ENCODE data around the gene DLGAP1. TPM values are rescaled to one million over a fixed set of nuclear protein-coding genes. Genes with fewer than 3 reads are reported as not detected.
"Not testable (repeated sequence)": the region's sequence is repeated elsewhere in the genome, so short reads cannot be mapped to it uniquely, and the experiment has no call there.

The DLGAP1 gene
- total RNA-seq, 1 donor from 2014 or later, result 0.86 TPM

DNA sequence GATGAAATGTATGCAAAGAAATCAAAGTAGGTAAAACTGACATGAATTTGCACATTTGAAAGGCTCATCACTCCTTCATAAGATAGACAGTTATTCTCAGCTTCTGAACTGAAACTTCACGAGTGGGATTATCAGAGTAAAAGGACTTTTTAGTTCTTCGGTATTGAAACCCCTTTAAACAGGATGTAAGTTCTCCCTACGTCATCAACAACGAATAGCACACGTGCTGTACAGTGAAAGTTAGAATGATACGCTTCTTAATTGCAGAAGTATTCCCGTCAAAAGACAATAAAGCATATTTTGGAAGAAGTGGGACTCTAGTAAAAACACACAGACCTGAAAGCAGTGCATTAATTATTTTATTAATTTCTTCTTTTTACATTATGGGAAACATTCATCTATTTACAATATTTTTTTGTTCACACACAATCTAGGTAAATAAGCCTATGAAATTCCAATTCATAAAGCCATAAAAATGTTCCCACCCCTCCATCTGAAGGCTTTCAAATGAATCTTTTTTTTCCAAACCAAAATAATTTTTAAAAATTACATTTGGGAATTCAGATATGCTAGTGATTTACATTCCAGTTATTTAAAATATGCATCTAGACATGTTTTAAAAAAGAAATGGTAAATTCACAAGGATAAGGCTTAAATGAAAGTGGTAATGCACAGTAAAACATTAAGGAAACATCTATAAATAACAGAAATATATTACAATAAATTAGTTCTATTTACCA, 959.2 kb downstream of the DLGAP1 start:
- intact Hi-C loops (cut with micrococcal nuclease), result no loop called here

GRCh38 chr18:3494569-3494968, 960.5 kb downstream of the DLGAP1 start:
- intact Hi-C loops (cut with micrococcal nuclease), result no loop called here

DNA sequence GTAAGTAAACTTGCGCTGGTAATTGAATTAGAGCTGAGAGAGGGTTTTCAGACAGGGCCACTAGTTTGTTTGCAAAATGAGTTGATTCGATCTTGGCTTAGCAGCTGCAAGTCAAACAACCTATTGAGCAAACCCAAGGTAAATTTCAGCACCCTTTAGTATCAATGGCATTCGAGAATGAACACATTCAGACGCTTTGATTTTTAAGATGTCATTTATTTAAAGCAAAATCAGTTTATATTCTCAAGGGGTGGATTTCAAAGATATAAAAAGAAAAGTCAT, 960.9 kb downstream of the DLGAP1 start:
- intact Hi-C loops (cut with micrococcal nuclease), result no loop called here

DNA sequence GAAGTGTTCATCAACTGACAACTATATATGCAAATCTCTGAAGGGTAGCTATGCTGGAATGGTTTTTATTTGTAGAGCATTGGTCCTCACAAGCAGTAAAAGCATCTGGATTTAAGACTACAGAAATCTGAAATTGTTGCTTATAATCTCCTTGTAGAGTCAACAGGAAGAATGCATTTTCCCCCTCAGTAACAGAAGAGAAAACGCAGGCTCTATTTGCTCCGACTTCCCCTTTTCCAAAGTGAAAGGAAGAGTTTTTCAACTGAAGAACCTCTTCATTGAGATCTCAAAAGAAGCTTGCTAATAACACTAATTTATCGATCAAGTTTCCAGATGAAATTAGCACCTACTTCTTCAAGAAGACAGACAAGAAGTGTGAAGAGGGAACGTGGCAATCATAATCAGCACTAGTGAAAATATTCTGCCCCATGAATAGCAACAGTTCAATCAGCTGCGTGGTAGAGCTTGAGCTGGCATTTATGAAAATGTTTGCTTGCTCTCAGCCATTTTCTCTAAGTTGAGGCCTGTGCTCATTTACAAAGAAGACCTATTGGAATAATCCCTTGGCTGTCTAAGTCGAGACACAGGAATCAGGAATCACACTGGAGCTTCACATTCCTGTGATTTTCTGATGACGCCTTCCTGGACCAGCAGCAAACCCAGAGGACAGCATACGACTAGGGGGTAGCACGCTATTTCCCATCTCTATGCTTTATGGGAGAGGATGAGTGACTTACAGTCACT, 961.4 kb downstream of the DLGAP1 start:
- intact Hi-C loops (cut with micrococcal nuclease), result no loop called here

- intact Hi-C loops (cut with micrococcal nuclease), result no loop called here
Measured at GRCh38 chr18:3492721-3493120, 962.4 kb downstream of the DLGAP1 start.

DNA sequence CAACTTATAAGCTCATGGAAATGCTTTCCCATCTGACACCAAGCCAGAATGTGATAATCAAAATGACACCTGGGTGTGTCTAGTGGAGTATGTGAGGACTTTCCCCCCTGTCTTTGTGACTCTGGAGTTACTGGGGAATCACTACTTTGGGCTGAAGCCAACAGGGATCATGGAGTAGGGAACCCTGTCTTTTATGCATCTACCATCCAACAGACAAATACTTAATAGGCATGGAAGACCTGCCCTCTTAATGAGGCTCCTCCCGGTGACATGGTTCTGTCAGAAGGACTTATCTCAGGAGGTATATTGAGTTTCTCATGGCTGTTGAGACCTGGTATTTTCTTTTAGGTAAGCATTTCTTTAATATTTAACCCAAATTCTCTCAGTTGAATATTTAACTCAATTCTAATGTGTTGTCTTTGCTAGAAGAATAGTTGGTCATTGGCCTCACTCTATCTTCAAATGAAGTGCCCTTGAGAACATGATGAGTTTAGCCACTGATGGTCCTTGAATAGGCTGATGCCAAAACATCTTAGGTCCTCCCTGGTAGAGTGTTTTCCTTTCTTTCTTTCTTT, 963.0 kb downstream of the DLGAP1 start:
- intact Hi-C loops (cut with micrococcal nuclease), result no loop called here

DNA sequence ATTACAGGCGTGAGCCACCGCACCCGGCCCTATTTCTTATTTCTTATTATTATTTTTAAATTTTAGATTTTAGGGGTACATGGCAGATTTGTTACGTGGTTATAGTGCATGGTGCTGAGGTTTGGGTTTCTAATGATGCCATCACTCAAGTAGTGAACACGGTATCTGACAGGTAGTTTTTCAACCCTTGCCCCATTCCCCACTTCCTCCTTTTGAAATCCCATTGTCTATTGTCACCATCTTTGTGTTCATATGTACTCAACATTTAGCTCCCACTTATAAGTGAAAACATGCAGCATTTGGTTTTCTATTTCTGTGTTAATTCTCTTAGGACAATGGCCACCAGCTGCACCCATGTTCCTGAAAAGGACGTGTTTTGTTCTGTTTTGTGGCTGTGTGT, 965.6 kb downstream of the DLGAP1 start:
- intact Hi-C loops (cut with micrococcal nuclease), result no loop called here

DNA sequence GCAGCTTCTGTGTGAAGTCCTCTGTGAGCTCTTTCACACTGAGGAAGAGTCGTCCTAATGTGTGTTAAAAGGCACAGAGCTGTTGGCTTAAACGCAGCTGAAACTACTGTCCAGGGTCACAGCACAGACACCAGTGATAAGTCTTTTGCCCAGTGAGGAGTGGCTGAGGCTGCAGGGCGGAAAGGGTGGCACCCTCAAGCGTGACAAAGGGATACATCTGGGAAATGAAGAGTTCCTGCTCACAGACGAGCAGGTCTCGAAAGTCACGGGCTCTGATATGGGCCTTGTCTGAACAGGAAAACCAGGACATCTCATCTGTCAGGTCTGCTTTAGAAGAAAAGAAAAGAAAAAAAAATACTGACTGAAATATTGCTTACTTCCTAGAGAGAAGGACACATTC, 968.6 kb downstream of the DLGAP1 start:
- intact Hi-C loops (cut with micrococcal nuclease), result no loop called here

- intact Hi-C loops (cut with micrococcal nuclease), result no loop called here
Measured at GRCh38 chr18:3485153-3486149, 969.7 kb downstream of the DLGAP1 start.

DNA sequence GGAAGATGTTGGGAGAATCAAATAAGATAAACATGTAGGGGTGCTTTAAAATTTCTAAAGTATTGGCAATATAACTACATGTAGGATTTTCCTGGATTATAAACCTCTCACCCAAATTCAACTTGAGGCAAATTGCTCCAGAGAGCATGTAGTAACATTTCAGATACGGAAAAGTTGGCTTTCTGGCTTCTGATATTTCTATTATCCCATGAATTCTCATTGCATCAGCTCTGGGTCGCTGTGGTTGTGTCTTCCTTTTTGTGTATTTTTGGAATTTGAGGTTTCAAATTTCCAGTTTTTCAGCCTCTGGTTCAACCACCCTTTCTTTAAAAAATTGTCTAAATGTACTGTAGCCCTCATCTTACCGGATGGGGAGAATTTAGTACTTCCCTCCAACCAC, 972.8 kb downstream of the DLGAP1 start:
- intact Hi-C loops (cut with micrococcal nuclease), result no loop called here

DNA sequence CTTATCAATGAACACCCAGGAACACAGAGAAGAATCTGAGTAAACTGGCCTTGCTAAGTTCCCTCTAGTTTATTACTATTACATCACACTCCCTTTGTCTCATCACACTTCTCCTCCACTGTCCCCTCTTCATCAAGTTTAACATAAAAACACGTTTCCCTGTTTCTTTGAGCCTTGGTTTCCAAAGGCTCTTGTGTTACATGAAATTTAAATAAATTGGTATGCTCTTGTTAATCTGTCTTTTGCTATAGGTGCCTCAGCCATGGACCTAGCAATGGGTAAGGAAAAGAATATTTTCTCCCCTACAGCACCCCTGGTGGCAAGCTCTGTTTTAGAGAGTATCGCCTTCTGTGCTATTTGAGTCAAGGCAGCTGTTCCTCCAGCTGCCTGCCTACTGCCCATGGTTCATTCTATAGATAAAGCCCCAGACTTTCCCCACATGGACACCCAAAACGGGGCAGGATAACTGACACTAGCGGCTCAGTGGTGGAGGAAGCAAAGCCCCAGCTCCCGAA, 973.4 kb downstream of the DLGAP1 start:
- intact Hi-C loops (cut with micrococcal nuclease), result no loop called here

DNA sequence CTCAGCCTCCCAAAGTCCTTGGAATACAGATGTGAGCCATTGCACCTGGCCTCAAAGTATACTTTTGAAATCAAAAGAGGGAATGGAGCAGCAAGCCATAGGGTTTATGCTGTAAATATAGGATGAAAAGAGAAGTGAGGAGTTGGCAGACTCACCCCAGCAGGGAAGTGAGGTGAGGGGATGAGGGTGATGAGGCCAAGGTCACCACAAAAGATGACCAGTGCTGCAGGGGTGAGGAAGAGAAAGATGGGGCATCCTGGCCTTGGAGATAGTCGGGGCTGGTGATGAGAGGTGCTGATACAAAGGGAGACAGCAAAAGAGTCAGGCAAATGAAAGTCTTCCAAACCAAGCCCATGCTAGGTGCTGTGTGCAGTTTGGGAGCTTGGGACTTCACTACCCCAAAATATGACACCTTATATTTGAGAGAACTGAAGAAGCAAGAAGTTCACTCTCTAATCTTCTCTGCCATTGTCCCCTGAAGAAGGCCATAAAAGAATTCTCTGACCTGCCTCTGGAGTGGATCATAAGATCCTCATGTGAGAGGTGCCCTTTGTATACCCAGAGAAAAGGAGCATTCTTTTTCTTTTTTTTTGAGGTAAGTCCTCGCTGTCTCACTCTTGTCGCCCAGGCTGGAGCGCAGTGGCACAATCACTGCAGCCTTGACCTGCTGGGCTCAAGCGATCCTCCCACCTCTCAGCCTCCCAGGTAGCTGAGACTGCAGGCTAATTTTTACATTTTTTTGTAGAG, 974.1 kb downstream of the DLGAP1 start:
- intact Hi-C loops (cut with micrococcal nuclease), result no loop called here

DNA sequence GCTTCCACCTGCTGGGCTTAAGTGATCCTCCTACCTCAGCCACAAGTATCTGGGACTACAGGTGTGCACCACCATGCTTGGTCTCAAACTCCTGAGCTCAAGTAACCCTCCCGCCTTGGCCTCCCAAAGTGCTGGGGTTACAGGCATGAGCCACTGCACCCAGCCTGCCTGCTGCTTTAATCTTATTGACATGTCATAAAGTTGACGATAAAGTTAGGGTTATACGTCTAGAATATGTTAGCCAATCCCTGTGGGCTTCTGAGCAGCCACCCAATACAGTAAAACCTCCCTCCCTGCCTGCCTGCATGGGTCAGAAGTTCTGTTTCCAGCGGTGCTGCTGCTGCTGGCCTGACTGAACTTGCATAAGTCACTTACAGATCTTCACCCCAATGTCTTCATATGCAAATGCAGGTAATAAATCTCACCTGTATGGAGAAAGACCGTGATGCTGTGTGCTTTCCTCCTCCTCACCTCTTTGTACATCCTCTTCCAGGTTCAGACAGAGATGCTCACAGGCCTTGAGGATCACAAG, 975.1 kb downstream of the DLGAP1 start:
- intact Hi-C loops (cut with micrococcal nuclease), result no loop called here

DNA sequence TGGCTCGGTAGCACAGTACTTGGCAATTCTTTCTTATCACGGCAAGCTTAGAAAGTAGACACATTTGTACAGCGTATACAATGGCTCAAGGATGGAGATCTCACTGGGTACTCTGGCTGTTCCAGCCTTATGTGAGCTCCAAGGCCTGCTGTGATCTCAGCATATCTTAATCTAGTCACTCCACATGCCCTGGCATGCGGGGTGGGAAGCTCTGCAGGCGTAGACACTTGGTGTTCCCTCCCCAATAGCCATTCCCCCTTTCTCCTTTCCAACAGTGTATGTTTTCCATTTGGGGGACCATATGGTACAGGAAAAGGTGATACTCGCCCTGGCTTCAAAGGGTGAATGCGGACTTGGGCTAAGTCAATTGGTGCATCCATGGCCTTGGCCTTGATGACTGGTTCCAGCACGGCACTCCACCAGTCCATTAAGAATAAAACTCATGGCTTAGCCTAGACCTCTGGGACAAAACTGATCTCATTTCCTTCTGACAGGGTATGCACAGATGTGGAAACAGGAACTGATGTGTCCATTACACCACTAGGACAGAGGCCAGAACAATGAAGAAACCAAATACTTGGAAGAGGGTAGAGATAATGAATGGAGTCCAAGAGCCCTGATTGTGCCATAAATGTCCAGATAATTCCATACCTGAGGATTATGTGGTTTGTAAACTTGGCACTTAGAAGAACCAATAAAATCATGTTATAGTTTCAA, 976.7 kb downstream of the DLGAP1 start:
- intact Hi-C loops (cut with micrococcal nuclease), result no loop called here

DNA sequence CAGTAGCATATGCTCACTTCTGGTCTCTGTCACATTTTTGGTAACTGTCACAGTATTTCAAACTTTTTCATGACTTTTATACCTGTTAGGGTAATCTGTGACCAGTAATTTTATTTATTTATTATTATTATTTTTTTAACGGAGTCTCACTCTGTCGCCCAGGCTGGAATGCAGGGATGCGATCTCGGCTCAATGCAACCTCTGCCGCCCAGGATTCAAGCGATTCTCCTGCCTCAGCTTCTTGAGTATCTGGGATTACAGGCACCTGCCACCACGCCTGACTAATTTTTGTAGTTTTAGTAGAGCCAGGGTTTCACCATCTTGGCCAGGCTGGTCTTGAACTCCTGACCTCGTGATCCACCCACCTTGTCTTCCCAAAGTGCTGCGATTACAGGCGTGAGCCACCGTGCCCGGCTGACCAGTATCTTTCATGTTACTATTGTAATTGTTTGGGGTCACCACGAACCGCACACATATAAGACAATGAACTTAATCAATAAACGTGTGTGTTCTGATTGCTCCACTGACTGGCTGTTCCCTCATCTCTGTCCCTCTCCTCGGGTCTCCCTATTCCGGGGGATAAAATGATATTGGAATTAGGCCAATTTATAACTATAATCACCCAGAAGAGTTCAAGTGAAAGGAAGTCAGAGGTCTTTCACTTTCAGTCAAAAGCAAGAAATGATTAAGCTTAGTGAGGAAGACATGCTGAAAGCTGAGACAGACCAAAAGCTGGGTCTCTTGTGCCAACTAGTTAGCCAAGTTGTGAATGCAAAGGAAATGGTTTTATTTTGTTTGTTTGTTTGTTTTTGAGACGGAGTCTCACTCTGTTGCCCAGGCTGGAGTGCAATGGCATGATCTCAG, 982.2 kb downstream of the DLGAP1 start:
- intact Hi-C loops (cut with micrococcal nuclease), result no loop called here

DNA sequence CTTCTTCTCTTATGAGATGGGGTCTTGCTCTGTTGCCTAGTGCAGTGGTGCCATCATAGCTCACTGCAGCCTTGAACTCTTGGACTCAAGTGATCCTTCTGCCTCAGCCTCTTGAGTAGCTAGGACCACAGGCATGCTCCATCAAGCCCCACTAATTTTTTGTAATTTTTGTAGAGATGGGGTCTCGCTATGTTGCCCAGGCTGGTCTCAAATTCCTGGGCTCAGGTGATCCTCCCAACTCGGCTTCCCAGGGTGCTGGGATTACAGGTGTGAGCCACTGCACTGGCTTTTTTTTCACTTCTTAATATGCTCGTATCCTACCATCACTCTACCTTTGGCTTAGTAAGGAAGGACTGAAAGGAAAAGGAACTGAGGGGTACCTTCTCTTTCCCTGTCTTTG, 983.0 kb downstream of the DLGAP1 start:
- intact Hi-C loops (cut with micrococcal nuclease), result not testable (repeated sequence)

DNA sequence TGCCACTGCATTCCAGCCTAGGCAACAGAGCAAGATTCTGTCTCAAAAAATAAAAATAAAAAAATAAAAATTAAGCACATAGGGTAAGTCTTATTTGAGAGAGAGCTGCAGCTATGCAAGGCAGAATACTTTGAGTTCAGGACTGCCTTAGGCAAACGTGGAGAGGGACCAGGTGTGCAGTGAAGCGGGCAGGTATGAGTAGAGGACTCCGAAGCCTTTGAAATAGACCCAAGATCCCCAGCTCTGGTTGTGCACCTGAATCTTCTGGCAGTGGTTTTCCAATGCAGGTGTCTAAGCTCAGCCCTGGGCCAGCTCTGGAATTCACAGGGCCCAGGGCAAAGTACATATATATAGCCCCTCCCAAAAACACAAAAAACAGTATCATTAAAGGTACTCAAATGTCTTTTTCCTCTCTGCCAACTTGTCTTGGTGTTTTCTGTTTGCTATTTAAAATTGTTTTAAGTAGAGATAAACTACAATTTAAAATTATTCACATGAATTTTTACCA, 983.9 kb downstream of the DLGAP1 start:
- intact Hi-C loops (cut with micrococcal nuclease), result no loop called here

DNA sequence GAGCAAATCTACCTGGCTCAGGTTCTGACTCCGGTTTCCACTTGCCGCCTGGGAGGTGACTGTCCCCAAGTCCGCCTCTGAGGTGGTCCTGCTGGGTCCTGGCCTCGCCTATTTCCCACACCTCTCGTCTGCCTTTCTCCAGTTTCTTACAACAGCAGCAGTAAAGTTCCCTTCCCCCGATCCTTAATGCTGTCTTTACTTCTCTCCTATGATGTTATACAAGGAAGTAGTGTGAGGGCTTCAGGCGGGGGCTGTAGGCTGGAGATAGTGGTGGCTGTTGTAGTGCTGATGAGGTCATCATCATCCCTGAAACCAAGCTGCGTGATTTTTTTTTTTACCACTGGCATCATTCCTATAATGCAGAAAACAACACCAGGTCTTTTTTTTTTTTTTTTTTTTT, 986.3 kb downstream of the DLGAP1 start:
- intact Hi-C loops (cut with micrococcal nuclease), result no loop called here
